ENCODE data around the gene LDB2. TPM values are rescaled to one million over a fixed set of nuclear protein-coding genes. Genes with fewer than 3 reads are reported as not detected.

Gene LDB2
- total and polyA plus RNA-seq, 2 of the 8 experiments (the other 6 are each of a cell fraction or from before 2014, with no cell fraction given): 57.0 to 140 TPM

DNA sequence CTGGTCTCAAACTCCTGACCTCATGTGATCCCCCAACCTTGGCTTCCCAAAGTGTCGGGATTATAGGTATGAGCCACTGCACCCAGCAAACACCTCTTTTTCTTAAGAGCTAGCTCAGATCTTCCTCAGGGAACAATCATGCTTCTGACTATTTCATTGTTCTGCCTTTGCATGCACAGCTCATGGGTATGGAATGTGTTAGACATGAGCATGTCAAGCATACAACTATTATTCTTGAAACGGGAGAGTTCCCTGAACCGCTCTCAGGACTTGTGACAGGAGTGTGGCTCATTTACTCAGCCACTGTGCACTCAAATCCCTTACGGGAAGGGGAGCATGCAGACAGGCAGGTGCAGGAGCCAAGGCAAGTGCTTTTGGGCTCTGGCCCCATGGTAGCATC lies 440.5 kb downstream of the LDB2 start (continued):
- TF ChIP-seq TEAD4 (IDR thresholded peaks at IDR 0.05; ENCODE audit: low read depth, low read length) (no peak), BRCA1 (IDR thresholded peaks at IDR 0.05; ENCODE audit: low read depth, low read length) (no peak)

All from H1 (cell line).